GM23338 (cell line): ENCODE measurements around the gene CSN3. TPM values are rescaled to one million over a fixed set of nuclear protein-coding genes. Genes with fewer than 3 reads are reported as not detected.

Experiments used
- ATAC-seq: fragments of 200-7000 bp; cut with Tn5 transposase; 3 replicates; pipeline ENCODE4 v1.9.1; 2020
- DNase-seq: peaks from one replicate; pipeline ENCODE4 v3.0.0-alpha.2; 2015; ENCODE audit warnings: low spot score
- H2AFZ ChIP-seq: fragments of 200-600 bp; sonication (generic); 2 replicates; pipeline ENCODE4 v1.8.0; 2016; ENCODE audit warnings: antibody characterized with exemption, mild to moderate bottlenecking, moderate library complexity
- H3F3A ChIP-seq: fragments of 200-600 bp; sonication (generic); replicated peaks from 2 replicates; pipeline ENCODE4 v1.8.0; 2017; ENCODE audit warnings: antibody characterized with exemption, mixed run types, low read depth
- H3K27ac ChIP-seq: fragments of 200-600 bp; sonication (generic); 2 replicates; pipeline ENCODE4 v1.6.1; 2016; ENCODE audit warnings: low read depth
- H3K27me3 ChIP-seq: fragments of 200-600 bp; sonication (generic); 2 replicates; pipeline ENCODE4 v1.8.0; 2016; ENCODE audit warnings: mild to moderate bottlenecking, mixed run types, moderate library complexity; ENCODE audit not compliant: insufficient read depth
- H3K36me3 ChIP-seq: fragments of 200-600 bp; sonication (generic); 2 replicates; pipeline ENCODE4 v1.8.0; 2016; ENCODE audit warnings: mild to moderate bottlenecking; ENCODE audit not compliant: insufficient read depth
- H3K4me1 ChIP-seq: fragments of 200-600 bp; sonication (generic); 2 replicates; pipeline ENCODE4 v1.8.0; 2016; ENCODE audit warnings: mild to moderate bottlenecking, moderate library complexity; ENCODE audit not compliant: insufficient read depth
- H3K4me2 ChIP-seq: fragments of 200-600 bp; sonication (generic); 2 replicates; pipeline ENCODE4 v1.7.1; 2017; ENCODE audit warnings: mixed run types
- H3K4me3 ChIP-seq: fragments of 200-600 bp; sonication (generic); 2 replicates; pipeline ENCODE4 v1.6.1; 2016; ENCODE audit warnings: mixed run types
- H3K79me2 ChIP-seq: fragments of 200-600 bp; sonication (generic); replicated peaks from 2 replicates; pipeline ENCODE4 v1.8.0; 2017; ENCODE audit warnings: mild to moderate bottlenecking; ENCODE audit not compliant: insufficient read depth
- H3K9me2 ChIP-seq: fragments of 200-600 bp; sonication (generic); 2 replicates; pipeline ENCODE4 v1.8.0; 2017; ENCODE audit not compliant: insufficient read depth
- H4K20me1 ChIP-seq: fragments of 200-600 bp; sonication (generic); replicated peaks from 2 replicates; pipeline ENCODE4 v1.8.0; 2017; ENCODE audit warnings: mild to moderate bottlenecking; ENCODE audit not compliant: insufficient read depth
- H3K27ac Mint-ChIP-seq: 2 replicates; pipeline ENCODE4 v1.8.0; 2020; ENCODE audit warnings: inconsistent platforms, mild to moderate bottlenecking, moderate library complexity, mixed read lengths
- H3K27me3 Mint-ChIP-seq: 3 replicates; pipeline ENCODE4 v1.8.0; 2022; ENCODE audit warnings: low read depth, mild to moderate bottlenecking, moderate library complexity, mixed read lengths, inconsistent platforms; ENCODE audit not compliant: insufficient read depth, poor library complexity
- H3K36me3 Mint-ChIP-seq: 3 replicates; pipeline ENCODE4 v1.8.0; 2021; ENCODE audit warnings: low read depth, mild to moderate bottlenecking, inconsistent platforms, moderate library complexity, mixed read lengths
- H3K4me1 Mint-ChIP-seq: 3 replicates; pipeline ENCODE4 v1.8.0; 2020; ENCODE audit warnings: mild to moderate bottlenecking, inconsistent platforms, mixed read lengths
- H3K4me3 Mint-ChIP-seq: 3 replicates; pipeline ENCODE4 v1.8.0; 2021; ENCODE audit warnings: moderate library complexity, mild to moderate bottlenecking, inconsistent platforms, mixed read lengths
- H3K9me3 Mint-ChIP-seq: 3 replicates; pipeline ENCODE4 v1.8.0; 2020; ENCODE audit warnings: moderate library complexity, mild to moderate bottlenecking, inconsistent platforms, mixed read lengths
- CREB1 ChIP-seq: fragments of 250-450 bp; sonication (Bioruptor Pico); IDR thresholded peaks from 2 replicates; pipeline ENCODE4 v1.5.0; 2020; ENCODE audit warnings: low read depth, mild to moderate bottlenecking, moderate library complexity
- CTCF ChIP-seq, 2 experiments: fragments of 200-600 bp in 1 of 2; sonication (generic) in 1 of 2; conservative IDR thresholded peaks; 2 replicates each; pipeline versions ENCODE4 v1.5.1 to v1.6.1; 2016 to 2017; ENCODE audit warnings: antibody characterized with exemption in 2 of 2, low read depth in 2 of 2, mild to moderate bottlenecking in 2 of 2, moderate library complexity in 1 of 2
- ETS1 ChIP-seq: IDR thresholded peaks from 2 replicates; pipeline ENCODE4 v1.6.1; 2016; ENCODE audit warnings: antibody characterized with exemption
- EZH2 ChIP-seq: fragments of 200-600 bp; sonication (generic); IDR thresholded peaks from one replicate; pipeline ENCODE4 v1.8.0; 2017; ENCODE audit warnings: antibody characterized with exemption, mild to moderate bottlenecking, low read depth; ENCODE audit not compliant: unreplicated experiment
- EZH2phosphoT487 ChIP-seq: fragments of 200-600 bp; sonication (generic); IDR thresholded peaks from one replicate; pipeline ENCODE4 v1.8.1; 2018; ENCODE audit warnings: antibody characterized with exemption; ENCODE audit not compliant: unreplicated experiment
- JUNB ChIP-seq: IDR thresholded peaks from one replicate; pipeline ENCODE4 v1.6.1; 2016; ENCODE audit warnings: antibody characterized with exemption; ENCODE audit not compliant: unreplicated experiment
- NANOG ChIP-seq: IDR thresholded peaks from 2 replicates; pipeline ENCODE4 v1.6.1; 2016; ENCODE audit warnings: antibody characterized with exemption, borderline replicate concordance
- POLR2AphosphoS5 ChIP-seq: IDR thresholded peaks from 2 replicates; pipeline ENCODE4 v1.6.1; 2016; ENCODE audit warnings: antibody characterized with exemption, low read depth
- REST ChIP-seq: IDR thresholded peaks from one replicate; pipeline ENCODE4 v1.6.1; 2018; ENCODE audit warnings: antibody characterized with exemption; ENCODE audit not compliant: unreplicated experiment
- STAT1 ChIP-seq: IDR thresholded peaks from one replicate; pipeline ENCODE4 v1.6.1; 2016; ENCODE audit warnings: antibody characterized with exemption; ENCODE audit not compliant: unreplicated experiment
- ZNF114 ChIP-seq: fragments of 250-450 bp; sonication (Bioruptor Pico); IDR thresholded peaks from 2 replicates; pipeline ENCODE4 v1.5.0; 2020; ENCODE audit warnings: mild to moderate bottlenecking, moderate library complexity
- ZNF331 ChIP-seq: fragments of 250-450 bp; sonication (Bioruptor Pico); IDR thresholded peaks from 2 replicates; pipeline ENCODE4 v1.5.0; 2020; ENCODE audit warnings: low read depth, mild to moderate bottlenecking, moderate library complexity
- ZNF462 ChIP-seq: fragments of 250-450 bp; sonication (Bioruptor Pico); IDR thresholded peaks from 2 replicates; pipeline ENCODE4 v1.5.0; 2020; ENCODE audit warnings: mild to moderate bottlenecking, moderate library complexity
- polyA plus RNA-seq: library from polyadenylated mRNA; unstranded; fragments of >200 nt; fragmentation: Nextera tagmentation; extraction: Ambion mirVana; gene quantifications from 2 replicates; pipeline ENCODE4 v1.2.1, GENCODE V29; 2016
- total RNA-seq: library from RNA; depleted of rRNA; stranded (reverse); fragments of >200 nt; shearing (Covaris generic); gene quantifications from 2 replicates; pipeline ENCODE4 v1.2.3, GENCODE V29; 2014

The CSN3 gene
- total and polyA plus RNA-seq, 2 experiments from 2014 or later, result not detected

GRCh38 chr4:70298051-70298450 is 55.7 kb downstream of the CSN3 start:
- Histone ChIP-seq H3K36me3 (no peaks in the 10 kb centered on the region), H4K20me1 (no peaks in the 10 kb centered on the region), H2AFZ (no peak overlapping the region), H3K4me1 (no peaks in the 10 kb centered on the region), H3K27ac (no peak overlapping the region), H3K27me3 (no peaks in the 10 kb centered on the region), H3K79me2 (no peaks in the 10 kb centered on the region), H3F3A (no peaks in the 10 kb centered on the region), H3K4me3 (no peak overlapping the region), H3K9me2 (no peaks in the 10 kb centered on the region), H3K4me2 (no peak overlapping the region)
- no peaks in the 10 kb centered on the region for H3K4me1 Mint-ChIP-seq
- TF ChIP-seq ZNF331 (CRISPR knock-in tag) (no peak), STAT1 (no peak), ZNF114 (CRISPR knock-in tag) (no peak), EZH2phosphoT487 (no peak), EZH2 (no peak), NANOG (no peak), CTCF (conservative IDR thresholded peaks at IDR 0.05; ENCODE audit: low read depth in 2 of 2) (no peak), JUNB (no peak), ETS1 (no peak), POLR2AphosphoS5 (no peak), CREB1 (CRISPR knock-in tag) (no peak), ZNF462 (CRISPR knock-in tag) (no peak), REST (no peak)
- H3K36me3 Mint-ChIP-seq, result no peaks in the 10 kb centered on the region
- DNase-seq (no peak), ATAC-seq (no peak)
- peaks cover 1% of the 10 kb centered on the region for H3K27me3 Mint-ChIP-seq
- H3K4me3 Mint-ChIP-seq, result no peak overlapping the region
- H3K27ac Mint-ChIP-seq, result no peak overlapping the region
- H3K9me3 Mint-ChIP-seq, result no peaks in the 10 kb centered on the region
